Neural cell (in vitro differentiated cells): Measurements from ENCODE around the gene ANKRD55.

Experiments
- CTCF ChIP-seq: fragments of 450-650 bp; IDR thresholded peaks from 2 replicates; pipeline ENCODE4 v1.5.1; 2014; ENCODE audit warnings: antibody characterized with exemption, mild to moderate bottlenecking, moderate library complexity; ENCODE audit not compliant: poor library complexity, severe bottlenecking
- EP300 ChIP-seq: fragments of 450-650 bp; conservative IDR thresholded peaks from 2 replicates; pipeline ENCODE4 v1.6.1; 2014; ENCODE audit warnings: antibody characterized with exemption, mild to moderate bottlenecking, moderate library complexity; ENCODE audit not compliant: poor library complexity, severe bottlenecking
- EZH2 ChIP-seq: fragments of 200-600, 300-800 bp; shearing (Covaris generic), sonication (generic); IDR thresholded peaks from 2 replicates; pipeline ENCODE4 v1.6.1; 2014; ENCODE audit warnings: antibody characterized with exemption, low read length, borderline replicate concordance, mild to moderate bottlenecking; ENCODE audit not compliant: insufficient read depth, poor library complexity, severe bottlenecking
- POLR2AphosphoS5 ChIP-seq: IDR thresholded peaks from 2 replicates; pipeline ENCODE4 v1.6.1; 2012
- REST ChIP-seq: IDR thresholded peaks from 2 replicates; pipeline ENCODE4 v1.6.1; 2012; ENCODE audit warnings: borderline replicate concordance
- TAF1 ChIP-seq: IDR thresholded peaks from 2 replicates; pipeline ENCODE4 v1.6.1; 2012; ENCODE audit warnings: low read depth

GRCh38 chr5:56129288-56129687 is 103.8 kb downstream of the ANKRD55 start:
- TF ChIP-seq CTCF (no peak), POLR2AphosphoS5 (no peak), REST (no peak), EP300 (no peak), TAF1 (no peak), EZH2 (no peak)
